IMR-90 (cell line): ENCODE results near the gene LAMTOR4. TPM values are rescaled to one million over a fixed set of nuclear protein-coding genes. Genes with fewer than 3 reads are reported as not detected.

Experiments used
- ATAC-seq: fragments of 200-7000 bp; cut with Tn5 transposase; 2 replicates; pipeline ENCODE4 v1.9.1; 2020; ENCODE audit warnings: low read depth, mild to moderate bottlenecking, moderate library complexity
- BruUV-seq: library from RNA; stranded (reverse); fragments of 400-500 nt; replicated peaks from 2 replicates; lab custom pipeline; 2021; lab: Mats Ljungman, UMichigan
- CTCF ChIA-PET: fragments of 300-600 bp; formaldehyde crosslinking; extraction: SDS; loops from one replicate; lab custom pipeline; 2021; ENCODE audit warnings: antibody characterized with exemption; lab: Yijun Ruan, JAX
- POLR2A ChIA-PET: fragments of 300-600 bp; sonication (Branson Sonifier 250); formaldehyde crosslinking; loops from one replicate; lab custom pipeline; 2022; ENCODE audit warnings: antibody characterized with exemption; ENCODE audit not compliant: unreplicated experiment; lab: Charles Lee
- DNase-seq: peaks from one replicate; pipeline ENCODE4 v3.0.0; 2013
- H2AFZ ChIP-seq: replicated peaks from 2 replicates; pipeline ENCODE3; 2013; ENCODE audit warnings: low read length, mild to moderate bottlenecking; ENCODE audit not compliant: poor library complexity
- H2AK5ac ChIP-seq: 2 replicates; pipeline ENCODE4 v1.6.1; 2013; ENCODE audit warnings: low read depth, low read length, inconsistent platforms
- H2AK9ac ChIP-seq: replicated peaks from 2 replicates; pipeline ENCODE3; 2013; ENCODE audit warnings: mild to moderate bottlenecking, low read depth, low read length, moderate library complexity; ENCODE audit not compliant: poor library complexity
- H2BK120ac ChIP-seq: 2 replicates; pipeline ENCODE4 v1.6.1; 2013; ENCODE audit warnings: low read depth, low read length, inconsistent platforms
- H2BK15ac ChIP-seq: 3 replicates; pipeline ENCODE4 v1.6.1; 2013; ENCODE audit warnings: low read depth, low read length, inconsistent platforms
- H2BK20ac ChIP-seq: 2 replicates; pipeline ENCODE4 v1.6.1; 2013; ENCODE audit warnings: low read depth, mild to moderate bottlenecking, inconsistent platforms, low read length, moderate library complexity
- H2BK5ac ChIP-seq: 2 replicates; pipeline ENCODE4 v1.6.1; 2013; ENCODE audit warnings: mild to moderate bottlenecking, low read depth, low read length, inconsistent platforms; ENCODE audit not compliant: poor library complexity, severe bottlenecking
- H3K14ac ChIP-seq: replicated peaks from 2 replicates; pipeline ENCODE4 v1.6.1; 2013; ENCODE audit warnings: low read depth, low read length, inconsistent platforms
- H3K18ac ChIP-seq: 2 replicates; pipeline ENCODE4 v1.6.1; 2013; ENCODE audit warnings: low read depth, low read length, control low read depth
- H3K23ac ChIP-seq: 2 replicates; pipeline ENCODE4 v1.6.1; 2013; ENCODE audit warnings: low read depth, low read length, inconsistent platforms
- H3K27ac ChIP-seq: 2 replicates; pipeline ENCODE4 v1.5.1; 2013; ENCODE audit warnings: mild to moderate bottlenecking, control low read depth, low read length; ENCODE audit not compliant: insufficient read depth
- H3K27me3 ChIP-seq: 2 replicates; pipeline ENCODE4 v1.6.1; 2013; ENCODE audit warnings: low read length; ENCODE audit not compliant: control insufficient read depth, insufficient read depth
- H3K36me3 ChIP-seq: 2 replicates; pipeline ENCODE4 v1.6.1; 2013; ENCODE audit warnings: low read length, mixed read lengths; ENCODE audit not compliant: control insufficient read depth, insufficient read depth
- H3K4ac ChIP-seq: 2 replicates; pipeline ENCODE4 v1.6.1; 2013; ENCODE audit warnings: low read depth, low read length, inconsistent platforms
- H3K4me1 ChIP-seq: 2 replicates; pipeline ENCODE4 v1.6.1; 2013; ENCODE audit warnings: low read length, mixed read lengths; ENCODE audit not compliant: control insufficient read depth, insufficient read depth
- H3K4me2 ChIP-seq: 2 replicates; pipeline ENCODE4 v1.6.1; 2013; ENCODE audit warnings: low read depth, mild to moderate bottlenecking, control low read depth, low read length, moderate library complexity
- H3K4me3 ChIP-seq: 2 replicates; pipeline ENCODE4 v1.5.1; 2013; ENCODE audit warnings: low read depth, mild to moderate bottlenecking, control low read depth, low read length, moderate library complexity; ENCODE audit not compliant: insufficient read depth
- H3K56ac ChIP-seq: 2 replicates; pipeline ENCODE4 v1.6.1; 2013; ENCODE audit warnings: low read length, inconsistent platforms; ENCODE audit not compliant: insufficient read depth; ENCODE audit errors: extremely low read depth
- H3K79me1 ChIP-seq, 2 experiments: 2 replicates each; pipeline ENCODE4 v1.6.1; 2013; ENCODE audit warnings: low read length in 2 of 2, inconsistent platforms in 1 of 2, low read depth in 1 of 2
- H3K9ac ChIP-seq: 2 replicates; pipeline ENCODE4 v1.6.1; 2013; ENCODE audit warnings: low read depth, low read length, control low read depth
- H3K9me1 ChIP-seq: 2 replicates; pipeline ENCODE4 v1.6.1; 2013; ENCODE audit warnings: low read length, inconsistent platforms; ENCODE audit not compliant: insufficient read depth
- H3K9me3 ChIP-seq: 2 replicates; pipeline ENCODE4 v1.6.1; 2013; ENCODE audit warnings: low read length; ENCODE audit not compliant: control insufficient read depth, insufficient read depth
- H4K20me1 ChIP-seq: 2 replicates; pipeline ENCODE4 v1.6.1; 2013; ENCODE audit warnings: low read length, inconsistent platforms; ENCODE audit not compliant: insufficient read depth
- H4K5ac ChIP-seq: 2 replicates; pipeline ENCODE4 v1.6.1; 2013; ENCODE audit warnings: mild to moderate bottlenecking, low read depth, low read length, control low read depth
- H4K8ac ChIP-seq, 2 experiments: 2 replicates each; pipeline ENCODE4 v1.6.1; 2013; ENCODE audit warnings: low read depth in 2 of 2, low read length in 2 of 2, control low read depth in 1 of 2, inconsistent platforms in 1 of 2
- H4K91ac ChIP-seq: 2 replicates; pipeline ENCODE4 v1.6.1; 2013; ENCODE audit warnings: low read depth, low read length, inconsistent platforms; ENCODE audit not compliant: insufficient read depth
- CTCF ChIP-seq: conservative IDR thresholded peaks from 2 replicates; pipeline ENCODE4 v1.5.1; 2012; ENCODE audit warnings: mild to moderate bottlenecking, low read depth, low read length, improper control_type of control experiment
- FOS ChIP-seq: fragments of 150-350 bp; IDR thresholded peaks from 2 replicates; pipeline ENCODE4 v1.6.1; 2016; ENCODE audit warnings: low read depth, low read length
- RAD21 ChIP-seq: IDR thresholded peaks from 2 replicates; pipeline ENCODE4 v1.6.1; 2012; ENCODE audit warnings: low read length, improper control_type of control experiment
- WGBS, 2 experiments: methylation state at CpG; one replicate each; pipeline versions ENCODE4 v1.1.5 to v1.1.7; 2013; ENCODE audit warnings: missing lambda C conversion rate in 2 of 2; ENCODE audit not compliant: insufficient read length in 1 of 2; ENCODE audit errors: extremely low coverage in 2 of 2; 5-methylcytosine and 5-hydroxymethylcytosine counted together
- dilution Hi-C: fragments of 300-500 bp; cut with HindIII; formaldehyde crosslinking; loops from one replicate; pipeline ENCODE4 v1.14.3; 2018; ENCODE audit warnings: low sequenced_read_pairs; ENCODE audit not compliant: unreplicated experiment
- in situ Hi-C: fragments of 300-500 bp; cut with MboI; formaldehyde crosslinking; loops from 3 replicates; pipeline ENCODE4 v1.14.3; 2019; ENCODE audit warnings: low sequenced_read_pairs, inconsistent platforms, mixed read lengths
- intact Hi-C: fragments of 100-400 bp; cut with micrococcal nuclease; formaldehyde crosslinking; loops from 2 replicates; pipeline ENCODE4 v1.10.0; 2022
- polyA plus RNA-seq, 3 experiments: library from polyadenylated mRNA; depleted of rRNA; stranded (reverse); fragments of >200 nt; gene quantifications; 2 replicates each; pipeline ENCODE4 v1.2.3, GENCODE V29; 2012; ENCODE audit warnings: low replicate concordance in 1 of 3
- total RNA-seq: library from RNA; depleted of rRNA; stranded (reverse); fragments of >200 nt; gene quantifications from 2 replicates; pipeline ENCODE4 v1.2.3, GENCODE V29; 2012

The LAMTOR4 gene
- total and polyA plus RNA-seq, 2 of the 4 experiments (the other 2 are of a cell fraction): 134 to 268 TPM

DNA sequence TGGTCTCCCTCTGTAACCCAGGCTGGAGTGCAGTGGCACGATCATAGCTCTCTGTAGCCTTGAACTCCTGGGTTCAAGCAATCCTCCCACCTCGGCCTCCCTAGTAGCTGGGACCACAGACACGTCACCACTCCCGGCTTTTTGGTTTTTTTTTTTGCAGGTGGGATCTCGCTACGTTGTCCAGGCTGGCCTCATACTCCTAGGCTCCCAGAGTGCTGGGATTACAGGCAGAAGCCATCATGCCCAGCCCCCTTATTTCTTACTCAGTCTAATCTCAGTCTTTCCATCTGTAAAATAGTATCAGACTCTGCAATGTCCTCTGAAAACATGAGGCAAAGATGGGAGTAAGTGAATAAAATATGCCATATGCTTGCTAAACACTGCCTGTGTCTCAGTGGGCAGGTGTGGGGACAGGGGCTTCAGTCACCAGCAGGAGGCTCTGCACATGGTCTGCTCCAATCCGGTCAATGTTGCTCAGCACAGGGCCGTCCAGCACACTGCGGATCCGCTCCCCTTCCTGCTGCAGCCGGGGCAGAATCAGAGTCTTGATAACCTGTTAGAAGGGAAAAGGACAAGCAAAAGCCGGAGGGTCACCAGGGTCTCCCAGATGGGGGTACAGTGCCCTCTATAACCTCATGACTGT, 39.1 kb upstream of the LAMTOR4 start:
- dilution Hi-C loops: no loop called here
- POLR2A ChIA-PET: no interaction called here
- in situ Hi-C loops: no loop called here

More for the DNA sequence above, 39.1 kb upstream of the LAMTOR4 start:
- TF ChIP-seq CTCF: 0 out of 2 replicates have a peak, but pooled peaks have one; percentile 2
- TF ChIP-seq FOS: no peak
- TF ChIP-seq RAD21: no peak
- Histone ChIP-seq H3K18ac (no peak overlapping the region), H3K36me3 (peaks cover 75% of the 10 kb centered on the region), H4K20me1 (no peaks in the 10 kb centered on the region; the same call in 1 of the 2 replicates), H3K9me1 (no peaks in the 10 kb centered on the region), H3K23ac (no peak overlapping the region), H3K27me3 (no peaks in the 10 kb centered on the region), H2BK20ac (no peak overlapping the region), H2BK15ac (no peak overlapping the region), H3K9ac (no peak overlapping the region), H3K4me1 (no peaks in the 10 kb centered on the region), H3K4me2 (no peak overlapping the region), H2BK120ac (no peak overlapping the region), H2AFZ (no peak overlapping the region), H3K9me3 (no peaks in the 10 kb centered on the region), H3K79me1 (peaks cover 0 to 7% of the 10 kb centered on the region in 2 experiments; a peak in 1 of 4 replicates), H4K8ac (no peak overlapping the region), H2AK9ac (no peak overlapping the region), H3K27ac (no peak overlapping the region), H3K56ac (no peak overlapping the region), H3K4me3 (no peak overlapping the region), H2BK5ac (no peak overlapping the region), H3K14ac (no peak overlapping the region), H4K91ac (no peak overlapping the region), H2AK5ac (no peak overlapping the region), H3K4ac (no peak overlapping the region), H4K5ac (no peak overlapping the region)
- intact Hi-C loops: no loop called here
- no peak for ATAC-seq
- WGBS, 2 experiments: 20% methylated on average over 1 of the region's 12 CpGs; no CpG with 5 or more reads in 1 of the 2 experiments
- no peak for DNase-seq
- CTCF ChIA-PET: no interaction called here
- BruUV-seq: no TSS peak
